H9 (cell line): ENCODE data around the gene ABCA3. TPM values are rescaled to one million over a fixed set of nuclear protein-coding genes. Genes with fewer than 3 reads are reported as not detected.

Source experiments
- DNase-seq: peaks from one replicate; pipeline ENCODE4 v3.0.0-alpha.2; 2017
- H2AFZ ChIP-seq: one replicate; pipeline ENCODE4 v1.6.1; 2013; ENCODE audit warnings: mild to moderate bottlenecking, low read length, control low read depth, moderate library complexity
- H2AK5ac ChIP-seq: 2 replicates; pipeline ENCODE4 v1.6.1; 2013; ENCODE audit warnings: low read length, control low read depth, mixed read lengths; ENCODE audit not compliant: insufficient read length
- H2BK120ac ChIP-seq: one replicate; pipeline ENCODE4 v1.6.1; 2013; ENCODE audit warnings: low read depth, mild to moderate bottlenecking, low read length, control low read depth, inconsistent platforms; ENCODE audit not compliant: poor library complexity, severe bottlenecking
- H2BK12ac ChIP-seq: 2 replicates; pipeline ENCODE4 v1.6.1; 2013; ENCODE audit warnings: low read length, control low read depth, mixed read lengths, low read depth; ENCODE audit not compliant: insufficient read length
- H2BK15ac ChIP-seq: 2 replicates; pipeline ENCODE4 v1.6.1; 2013; ENCODE audit warnings: low read depth, low read length, control low read depth
- H2BK20ac ChIP-seq: one replicate; pipeline ENCODE4 v1.6.1; 2013; ENCODE audit warnings: low read depth, mild to moderate bottlenecking, low read length, control low read depth, inconsistent platforms; ENCODE audit not compliant: poor library complexity, severe bottlenecking
- H2BK5ac ChIP-seq: 2 replicates; pipeline ENCODE4 v1.6.1; 2013; ENCODE audit warnings: low read length, control low read depth, mixed read lengths; ENCODE audit not compliant: insufficient read length
- H3K14ac ChIP-seq: 2 replicates; pipeline ENCODE4 v1.6.1; 2013; ENCODE audit warnings: low read length, control low read depth; ENCODE audit not compliant: insufficient read depth
- H3K18ac ChIP-seq: 2 replicates; pipeline ENCODE4 v1.6.1; 2013; ENCODE audit warnings: low read depth, mild to moderate bottlenecking, mixed read lengths, low read length, control low read depth; ENCODE audit not compliant: insufficient read length
- H3K23ac ChIP-seq: 2 replicates; pipeline ENCODE4 v1.6.1; 2013; ENCODE audit warnings: low read length, control low read depth, mixed read lengths, low read depth; ENCODE audit not compliant: insufficient read length
- H3K23me2 ChIP-seq: 2 replicates; pipeline ENCODE4 v1.6.1; 2013; ENCODE audit warnings: low read depth, mild to moderate bottlenecking, mixed read lengths, low read length, control low read depth; ENCODE audit not compliant: insufficient read length, poor library complexity, severe bottlenecking
- H3K27ac ChIP-seq: 2 replicates; pipeline ENCODE4 v1.5.1; 2013; ENCODE audit warnings: low read length, control low read depth, mixed read lengths, low read depth; ENCODE audit not compliant: insufficient read length
- H3K27me3 ChIP-seq: 2 replicates; pipeline ENCODE4 v1.6.1; 2013; ENCODE audit warnings: low read length, control low read depth, inconsistent platforms; ENCODE audit not compliant: insufficient read depth
- H3K4ac ChIP-seq: 2 replicates; pipeline ENCODE4 v1.6.1; 2013; ENCODE audit warnings: low read depth, mild to moderate bottlenecking, control low read depth, inconsistent platforms, low read length, moderate library complexity
- H3K4me1 ChIP-seq: 2 replicates; pipeline ENCODE4 v1.6.1; 2013; ENCODE audit warnings: low read length, control low read depth, inconsistent platforms; ENCODE audit not compliant: insufficient read depth
- H3K4me2 ChIP-seq: 2 replicates; pipeline ENCODE4 v1.6.1; 2013; ENCODE audit warnings: low read length, control low read depth, mixed read lengths; ENCODE audit not compliant: insufficient read length, insufficient read depth
- H3K56ac ChIP-seq: 2 replicates; pipeline ENCODE4 v1.6.1; 2013; ENCODE audit warnings: low read depth, mild to moderate bottlenecking, mixed read lengths, low read length, control low read depth; ENCODE audit not compliant: insufficient read length
- H3K79me1 ChIP-seq: 2 replicates; pipeline ENCODE4 v1.6.1; 2013; ENCODE audit warnings: low read depth, mild to moderate bottlenecking, moderate library complexity, low read length, control low read depth, inconsistent platforms; ENCODE audit not compliant: insufficient read depth, poor library complexity, severe bottlenecking
- H3K79me2 ChIP-seq: 2 replicates; pipeline ENCODE4 v1.6.1; 2013; ENCODE audit warnings: low read length, control low read depth, inconsistent platforms; ENCODE audit not compliant: insufficient read depth
- H3K9ac ChIP-seq: 2 replicates; pipeline ENCODE4 v1.6.1; 2013; ENCODE audit warnings: low read length, control low read depth, mixed read lengths; ENCODE audit not compliant: insufficient read length; ENCODE audit errors: extremely low read depth
- H3K9me3 ChIP-seq: one replicate; pipeline ENCODE4 v1.6.1; 2013; ENCODE audit warnings: low read depth, low read length, inconsistent platforms; ENCODE audit not compliant: control insufficient read depth
- H3T11ph ChIP-seq: one replicate; pipeline ENCODE4 v1.6.1; 2013; ENCODE audit warnings: mild to moderate bottlenecking, low read length, control low read depth, inconsistent platforms
- H4K20me1 ChIP-seq: one replicate; pipeline ENCODE4 v1.6.1; 2013; ENCODE audit not compliant: control insufficient read depth, insufficient read length, insufficient read depth
- H4K5ac ChIP-seq: 2 replicates; pipeline ENCODE4 v1.6.1; 2013; ENCODE audit warnings: low read depth, mild to moderate bottlenecking, mixed read lengths, low read length, control low read depth; ENCODE audit not compliant: insufficient read length
- H4K8ac ChIP-seq: replicated peaks from 2 replicates; pipeline ENCODE4 v1.6.1; 2013; ENCODE audit warnings: low read length, control low read depth, mixed read lengths, low read depth; ENCODE audit not compliant: insufficient read length
- H4K91ac ChIP-seq: 2 replicates; pipeline ENCODE4 v1.6.1; 2013; ENCODE audit warnings: low read depth, mild to moderate bottlenecking, moderate library complexity, mixed read lengths, low read length, control low read depth; ENCODE audit not compliant: insufficient read length
- H3K27ac Mint-ChIP-seq, 3 experiments: 2 replicates in 2 of 3; 3 replicates in 1 of 3; pipeline ENCODE4 v1.8.0; 2020 to 2021; ENCODE audit warnings: mixed read lengths in 3 of 3, mild to moderate bottlenecking in 1 of 3, moderate library complexity in 1 of 3
- H3K27me3 Mint-ChIP-seq: 2 replicates; pipeline ENCODE4 v1.8.0; 2021; ENCODE audit warnings: low read depth, mild to moderate bottlenecking, moderate library complexity, mixed read lengths
- H3K36me3 Mint-ChIP-seq, 3 experiments: 2 replicates in 2 of 3; 3 replicates in 1 of 3; pipeline ENCODE4 v1.8.0; 2020 to 2021; ENCODE audit warnings: low read depth in 3 of 3, mixed read lengths in 3 of 3; ENCODE audit not compliant: insufficient read depth in 1 of 3
- H3K4me1 Mint-ChIP-seq, 2 experiments: 2 replicates each; pipeline ENCODE4 v1.8.0; 2020; ENCODE audit warnings: mixed read lengths in 2 of 2
- H3K4me3 Mint-ChIP-seq, 2 experiments: 2 replicates in 1 of 2; 3 replicates in 1 of 2; pipeline ENCODE4 v1.8.0; 2020 to 2021; ENCODE audit warnings: mild to moderate bottlenecking in 2 of 2, mixed read lengths in 2 of 2, moderate library complexity in 1 of 2
- H3K9me3 Mint-ChIP-seq, 2 experiments: 2 replicates in 1 of 2; 3 replicates in 1 of 2; pipeline ENCODE4 v1.8.0; 2020; ENCODE audit warnings: mild to moderate bottlenecking in 2 of 2, mixed read lengths in 2 of 2, moderate library complexity in 1 of 2
- WGBS: extraction: QIAGEN DNeasy Blood & Tissue Kit; methylation state at CpG from one replicate; pipeline ENCODE4 v1.1.7; 2013; ENCODE audit warnings: missing lambda C conversion rate, low lambda C conversion rate, mixed read lengths; ENCODE audit not compliant: insufficient read length; ENCODE audit errors: extremely low coverage; 5-methylcytosine and 5-hydroxymethylcytosine counted together
- total RNA-seq: library from RNA; stranded (reverse); gene quantifications from 2 replicates; pipeline ENCODE4 v1.2.1, GENCODE V29; 2021
- TF ChIP-seq, protein P1 (sequence below): fragments of 200-600 bp; sonication (generic); conservative IDR thresholded peaks from 3 replicates; pipeline ENCODE4 v1.8.0; 2021; ENCODE audit warnings: antibody characterized with exemption, mild to moderate bottlenecking

Gene ABCA3
- total RNA-seq, 1 experiment from 2014 or later: 8.0 TPM

DNA sequence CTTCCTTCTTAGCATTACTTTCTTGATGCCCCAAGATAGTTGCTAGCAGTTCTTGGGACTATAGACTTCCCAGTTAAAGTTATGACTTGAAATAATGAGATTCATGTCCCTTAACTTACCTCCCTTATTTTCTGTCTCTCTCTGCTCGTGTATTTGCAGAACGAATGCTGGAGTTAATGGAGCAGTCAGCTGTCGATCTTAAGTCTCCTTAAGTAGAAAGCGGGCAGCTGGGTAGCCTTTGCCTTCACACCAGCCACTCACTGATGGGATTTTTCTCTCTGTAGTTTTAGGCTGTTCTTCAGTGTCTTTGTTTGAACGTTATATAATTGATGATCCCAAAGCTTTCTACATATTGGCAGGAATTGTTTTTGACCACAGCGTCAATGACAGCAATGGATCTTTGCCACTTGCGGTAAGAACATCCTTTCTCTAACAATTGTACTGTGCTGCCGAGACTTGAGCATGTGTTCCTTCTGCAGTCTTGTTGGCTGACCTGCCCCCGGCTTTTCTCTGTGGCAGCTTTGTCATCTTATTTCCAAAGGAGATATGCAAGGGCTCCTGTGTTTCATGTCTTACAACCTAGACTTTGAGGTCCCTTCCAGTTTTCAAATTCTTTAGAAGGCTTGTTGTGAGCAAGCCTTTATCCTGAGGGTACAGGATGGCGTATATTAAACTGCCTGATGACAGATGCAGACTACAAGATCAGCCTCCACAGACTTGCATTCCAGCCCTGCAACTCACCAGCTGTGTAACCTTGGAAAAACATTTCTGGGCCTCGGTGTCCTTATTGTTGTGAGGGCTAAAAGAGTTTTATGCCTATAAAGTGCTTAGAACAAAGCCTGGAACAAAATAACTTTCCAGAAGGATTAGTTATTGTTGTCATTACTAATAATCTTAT, 25.1 kb upstream of the ABCA3 start:
- no peak overlapping the region for H3K4me3 Mint-ChIP-seq
- Histone ChIP-seq H2BK20ac (no peak overlapping the region), H3K9me3 (no peaks in the 10 kb centered on the region), H3K23ac (no peak overlapping the region), H4K5ac (no peak overlapping the region), H3K23me2 (no peaks in the 10 kb centered on the region), H3K4me2 (no peak overlapping the region), H2BK12ac (no peak overlapping the region), H3T11ph (no peak overlapping the region), H3K79me2 (no peaks in the 10 kb centered on the region), H3K4ac (no peak overlapping the region), H3K14ac (no peak overlapping the region), H2AFZ (no peak overlapping the region), H4K91ac (no peak overlapping the region), H3K27ac (no peak overlapping the region), H3K27me3 (peaks cover 2% of the 10 kb centered on the region; the same call in 1 of the 2 replicates), H3K18ac (no peak overlapping the region), H2BK15ac (no peak overlapping the region), H3K79me1 (no peaks in the 10 kb centered on the region), H2BK5ac (no peak overlapping the region), H4K20me1 (no peaks in the 10 kb centered on the region), H3K4me1 (no peaks in the 10 kb centered on the region), H3K9ac (no peak overlapping the region), H4K8ac (no peak overlapping the region), H2AK5ac (no peak overlapping the region), H3K56ac (no peak overlapping the region), H2BK120ac (no peak overlapping the region)
- DNase-seq: no peak
- TF ChIP-seq, protein P1, sequence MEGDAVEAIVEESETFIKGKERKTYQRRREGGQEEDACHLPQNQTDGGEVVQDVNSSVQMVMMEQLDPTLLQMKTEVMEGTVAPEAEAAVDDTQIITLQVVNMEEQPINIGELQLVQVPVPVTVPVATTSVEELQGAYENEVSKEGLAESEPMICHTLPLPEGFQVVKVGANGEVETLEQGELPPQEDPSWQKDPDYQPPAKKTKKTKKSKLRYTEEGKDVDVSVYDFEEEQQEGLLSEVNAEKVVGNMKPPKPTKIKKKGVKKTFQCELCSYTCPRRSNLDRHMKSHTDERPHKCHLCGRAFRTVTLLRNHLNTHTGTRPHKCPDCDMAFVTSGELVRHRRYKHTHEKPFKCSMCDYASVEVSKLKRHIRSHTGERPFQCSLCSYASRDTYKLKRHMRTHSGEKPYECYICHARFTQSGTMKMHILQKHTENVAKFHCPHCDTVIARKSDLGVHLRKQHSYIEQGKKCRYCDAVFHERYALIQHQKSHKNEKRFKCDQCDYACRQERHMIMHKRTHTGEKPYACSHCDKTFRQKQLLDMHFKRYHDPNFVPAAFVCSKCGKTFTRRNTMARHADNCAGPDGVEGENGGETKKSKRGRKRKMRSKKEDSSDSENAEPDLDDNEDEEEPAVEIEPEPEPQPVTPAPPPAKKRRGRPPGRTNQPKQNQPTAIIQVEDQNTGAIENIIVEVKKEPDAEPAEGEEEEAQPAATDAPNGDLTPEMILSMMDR: no peak
- H3K4me1 Mint-ChIP-seq: no peaks in the 10 kb centered on the region; a peak in 1 of 4 replicates
- H3K9me3 Mint-ChIP-seq: no peaks in the 10 kb centered on the region
- no CpG with 5 or more reads among the region's 11 CpGs for WGBS
- peaks cover 49% of the 10 kb centered on the region for H3K27me3 Mint-ChIP-seq
- no peak overlapping the region for H3K27ac Mint-ChIP-seq
- no peaks in the 10 kb centered on the region for H3K36me3 Mint-ChIP-seq
